Upper lobe of left lung (tissue), 4 donors: ENCODE measurements around the gene UCN2.

Source experiments
- CTCF ChIP-seq, 6 experiments: fragments of 450-650 bp in 4 of 6; fragments of 200-600 bp in 2 of 6; sonication (generic) in 2 of 6; IDR thresholded peaks; one replicate each; pipeline ENCODE4 v1.5.1; 2016 to 2019; ENCODE audit warnings: antibody characterized with exemption in 6 of 6
- POLR2AphosphoS5 ChIP-seq, 2 donors: sonication (generic); formaldehyde crosslinking; IDR thresholded peaks; one replicate each; pipeline ENCODE4 v1.5.1; 2017; ENCODE audit warnings: antibody characterized with exemption in 2 of 2

- no peak for TF ChIP-seq CTCF (IDR thresholded peaks at IDR 0.05)
- no peak for TF ChIP-seq POLR2AphosphoS5 (IDR thresholded peaks at IDR 0.05)
These were observed 11.2 kb downstream of the UCN2 start for GRCh38 chr3:48552111-48552951.
